HG03442 (cell line): ENCODE measurements around the gene UBAP1.
"Not testable (repeated sequence)": the region's sequence is repeated elsewhere in the genome, so short reads cannot be mapped to it uniquely, and the experiment has no call there.

ENCODE experiments used
- ATAC-seq: cut with Tn5 transposase; IDR thresholded peaks from one replicate; pipeline ENCODE4 v1.9.1; 2021; ENCODE audit warnings: mild to moderate bottlenecking, moderate library complexity; ENCODE audit not compliant: unreplicated experiment

Gene UBAP1

DNA sequence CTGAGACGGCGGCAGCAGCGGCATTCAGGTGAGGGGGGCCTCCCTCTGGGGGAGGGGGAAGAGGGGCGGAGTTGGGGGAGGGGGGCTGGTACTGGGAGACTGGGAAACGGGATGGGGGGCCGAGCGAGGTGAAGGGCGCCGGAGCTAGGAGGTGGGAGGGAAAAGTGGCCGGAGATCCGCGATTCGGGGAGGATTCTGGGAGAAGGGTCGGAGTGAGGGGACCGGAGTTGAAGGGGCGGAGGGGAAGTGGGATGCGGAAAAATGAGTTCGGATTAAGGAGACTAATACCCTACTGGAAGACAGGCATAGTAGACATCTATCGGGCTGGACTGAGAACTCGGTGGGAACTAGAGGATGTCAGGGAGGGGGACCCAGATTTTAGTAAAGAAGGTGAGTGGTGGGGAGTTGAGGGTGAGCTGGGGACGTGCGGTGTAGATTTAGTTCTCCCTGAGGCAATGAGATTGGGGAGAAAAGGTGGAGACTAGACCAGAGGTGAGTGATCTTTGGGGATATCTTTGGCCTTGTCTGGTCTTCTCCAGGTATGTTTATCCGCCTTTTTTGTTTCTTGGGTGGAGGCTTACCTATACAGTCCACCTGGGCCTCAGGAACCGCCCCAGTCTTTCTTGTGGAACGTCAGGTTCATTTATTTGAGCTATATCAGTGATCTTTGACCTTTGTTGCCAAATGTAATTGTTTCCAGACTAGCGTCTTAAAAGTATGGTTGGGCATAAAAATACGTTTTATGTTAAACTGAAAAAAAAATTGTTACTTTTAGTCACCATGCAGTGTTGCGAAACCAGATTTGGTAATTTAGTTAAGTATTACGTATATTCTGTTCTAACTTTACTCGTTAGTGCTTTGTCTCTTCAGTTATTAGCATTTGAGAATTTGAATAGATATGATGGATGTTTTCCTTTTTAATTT, 632 bp downstream of the UBAP1 start:
- ATAC-seq = no peak

DNA sequence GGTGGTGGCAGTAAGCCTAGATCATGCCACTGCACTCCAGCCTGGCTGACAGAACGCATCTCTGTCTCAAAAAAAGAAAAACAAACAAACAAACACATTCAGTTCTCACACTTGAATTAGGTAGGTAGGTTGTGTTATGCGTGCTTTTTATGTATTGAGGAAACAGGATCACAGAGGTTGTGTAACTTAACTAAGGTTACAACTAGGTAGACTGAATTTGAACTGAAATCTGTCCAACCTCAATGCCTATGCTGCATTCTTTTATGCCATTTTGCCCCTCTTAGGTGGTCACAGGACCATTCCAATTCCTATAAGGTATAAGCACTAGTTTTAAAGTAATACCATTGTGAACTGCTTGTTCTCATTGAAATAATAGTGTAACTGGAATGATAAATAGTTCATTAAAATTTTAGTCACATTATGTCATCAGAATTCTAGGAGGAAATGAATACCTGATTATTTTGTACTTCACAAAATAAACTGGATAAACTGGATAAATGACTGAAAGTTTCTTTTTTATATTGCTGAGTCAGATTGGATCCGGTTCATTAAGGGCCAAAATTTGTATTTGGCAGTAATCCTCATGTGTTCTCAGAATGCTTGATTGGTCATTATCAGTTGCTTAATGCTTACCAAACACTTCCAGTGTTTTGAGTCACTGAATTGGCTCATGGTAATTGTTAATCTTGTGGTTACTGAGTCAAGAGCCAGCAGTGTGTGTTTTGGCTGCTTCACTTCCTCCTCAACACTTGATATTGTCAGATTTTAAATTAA, 7.1 kb downstream of the UBAP1 start:
- peak; percentile 47 for ATAC-seq

DNA sequence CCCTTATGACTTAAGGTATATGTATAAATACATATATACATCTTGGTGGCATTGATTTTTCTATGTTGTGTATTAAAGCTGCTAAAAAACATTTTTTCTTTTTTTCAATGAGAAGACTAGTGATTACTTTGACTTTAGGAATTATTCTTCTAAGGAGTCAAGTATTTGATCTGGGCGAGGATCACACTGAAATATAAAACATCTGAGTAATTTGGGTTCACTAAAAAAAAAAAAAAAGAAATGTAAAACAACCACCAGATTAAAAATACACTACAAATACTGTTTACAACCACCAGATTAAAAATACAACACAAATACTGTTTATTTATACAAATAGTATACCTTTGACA, 9.0 kb downstream of the UBAP1 start:
- ATAC-seq = no peak

- ATAC-seq = no peak
These were observed 12.4 kb downstream of the UBAP1 start for GRCh38 chr9:34190996-34191892.

DNA sequence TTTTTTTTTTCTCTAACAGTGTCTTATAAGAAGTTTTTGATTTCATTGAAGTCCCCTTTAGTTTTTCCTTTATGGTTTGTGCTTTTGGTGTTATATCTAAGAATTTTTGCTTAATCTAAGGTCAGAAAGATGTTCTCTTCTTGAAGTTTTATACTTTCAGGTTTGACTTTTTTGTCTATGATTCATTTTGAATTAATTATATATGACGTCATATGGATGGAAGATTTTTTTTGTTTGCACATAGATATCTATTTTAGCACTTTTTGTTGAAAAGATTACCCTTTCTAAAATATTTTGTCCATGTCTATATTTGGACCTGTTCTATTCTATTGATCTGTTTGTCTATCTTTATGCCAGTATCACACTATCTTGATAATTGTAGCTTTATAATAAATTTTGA, 16.3 kb downstream of the UBAP1 start:
- ATAC-seq = no peak

- not testable (repeated sequence) for ATAC-seq
These were observed 18.4 kb downstream of the UBAP1 start for GRCh38 chr9:34197286-34197685.

DNA sequence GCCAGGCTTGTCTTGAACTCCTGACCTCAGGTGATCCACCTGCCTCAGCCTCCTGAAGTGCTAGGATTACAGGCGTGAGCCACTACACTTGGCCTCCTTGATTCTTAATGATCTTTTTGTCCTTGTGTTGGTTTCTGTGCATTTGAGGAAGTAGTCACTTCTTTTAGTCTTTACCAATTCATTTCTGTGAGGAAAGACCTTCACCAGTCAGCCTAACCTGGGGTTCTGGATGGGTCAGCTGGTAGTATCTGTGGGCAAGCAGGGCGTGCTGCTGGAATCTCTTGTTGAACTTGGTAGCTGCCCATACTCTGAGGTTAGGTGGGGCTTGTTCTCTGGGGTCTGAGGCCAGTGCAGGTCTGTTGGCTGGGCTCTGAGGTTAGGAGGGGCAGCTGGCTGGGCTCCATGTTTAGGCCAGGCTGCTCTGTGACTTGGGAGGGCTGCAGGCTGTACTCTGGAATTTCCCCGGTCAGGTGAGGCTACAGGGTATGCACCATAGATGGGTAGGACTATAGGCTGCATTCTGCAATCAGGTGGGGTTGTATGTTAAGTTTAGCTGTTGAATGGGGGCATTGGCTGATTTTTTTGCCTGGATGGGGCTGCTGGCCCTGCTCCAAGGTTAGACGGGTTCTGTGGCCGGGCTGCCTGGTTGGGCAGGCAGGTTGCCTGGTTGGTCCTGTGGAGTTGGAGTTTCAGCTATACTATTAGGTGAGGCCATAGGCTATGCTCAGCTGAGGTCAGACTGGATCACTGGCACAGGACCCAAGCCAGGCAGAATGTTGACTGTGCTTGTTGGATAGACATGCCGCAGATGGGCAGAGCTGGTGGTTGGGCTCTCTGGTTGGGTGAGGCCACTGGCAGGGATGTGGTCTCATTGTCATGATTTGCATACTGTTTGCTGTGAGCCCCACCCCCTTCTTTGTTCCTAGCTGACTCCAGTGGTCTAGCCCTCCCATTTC, 19.2 kb downstream of the UBAP1 start:
- ATAC-seq = no peak

- no peak for ATAC-seq
These were observed 21.2 kb downstream of the UBAP1 start for GRCh38 chr9:34200092-34200491.

GRCh38 chr9:34203275-34203991, 24.6 kb downstream of the UBAP1 start:
- ATAC-seq = no peak

DNA sequence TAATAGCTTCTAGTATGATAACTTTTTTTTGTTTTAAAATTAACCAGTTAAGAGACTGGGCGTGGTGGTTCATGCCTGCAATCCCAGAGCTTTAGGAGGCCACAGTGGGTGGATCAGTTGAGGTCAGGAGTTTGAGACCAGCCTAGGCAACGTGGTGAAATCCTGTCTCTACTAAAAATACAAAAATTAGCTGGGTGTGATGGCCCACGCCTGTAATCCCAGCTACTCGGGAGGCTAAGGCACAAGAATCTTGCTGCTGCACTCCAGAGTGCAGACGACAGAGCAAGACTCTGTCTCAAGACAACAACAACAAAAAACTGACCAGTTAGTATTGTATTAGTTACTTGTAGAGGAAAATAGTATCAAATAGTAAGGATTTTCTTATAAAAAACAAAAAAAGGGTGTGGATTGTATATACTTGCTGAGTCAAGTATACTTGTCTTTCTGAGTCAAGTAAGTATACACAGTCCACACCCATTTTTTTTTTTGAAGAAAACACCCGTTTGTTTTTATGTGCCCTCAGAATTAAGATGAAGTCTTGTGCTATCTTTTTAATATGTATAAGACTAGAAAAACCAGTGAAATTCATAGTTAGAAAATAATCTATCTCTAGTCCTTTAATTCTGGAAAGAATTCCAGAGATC, 25.3 kb downstream of the UBAP1 start:
- no peak for ATAC-seq

- ATAC-seq = no peak
These were observed 26.3 kb downstream of the UBAP1 start for GRCh38 chr9:34205102-34205501.

DNA sequence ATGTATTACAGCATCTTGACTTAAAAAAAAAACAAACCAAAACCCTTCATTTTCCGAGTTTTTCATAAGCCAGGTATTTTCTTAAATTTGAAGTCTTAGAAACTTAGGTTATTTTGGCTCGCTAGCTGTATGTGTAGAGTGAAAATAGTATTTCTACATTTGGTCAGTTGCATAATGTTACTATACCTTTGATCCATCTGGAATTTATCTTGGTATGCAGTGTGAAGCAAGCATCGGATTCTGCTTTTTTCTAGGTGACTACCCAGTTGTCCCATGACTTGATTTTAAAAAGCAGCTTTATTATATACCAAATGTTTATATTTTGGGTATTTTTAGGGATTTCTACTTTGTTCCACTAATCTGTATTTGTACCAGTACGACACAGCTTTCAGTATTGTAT, 27.7 kb downstream of the UBAP1 start:
- ATAC-seq = no peak

GRCh38 chr9:34211395-34211794, 32.6 kb downstream of the UBAP1 start:
- no peak for ATAC-seq

DNA sequence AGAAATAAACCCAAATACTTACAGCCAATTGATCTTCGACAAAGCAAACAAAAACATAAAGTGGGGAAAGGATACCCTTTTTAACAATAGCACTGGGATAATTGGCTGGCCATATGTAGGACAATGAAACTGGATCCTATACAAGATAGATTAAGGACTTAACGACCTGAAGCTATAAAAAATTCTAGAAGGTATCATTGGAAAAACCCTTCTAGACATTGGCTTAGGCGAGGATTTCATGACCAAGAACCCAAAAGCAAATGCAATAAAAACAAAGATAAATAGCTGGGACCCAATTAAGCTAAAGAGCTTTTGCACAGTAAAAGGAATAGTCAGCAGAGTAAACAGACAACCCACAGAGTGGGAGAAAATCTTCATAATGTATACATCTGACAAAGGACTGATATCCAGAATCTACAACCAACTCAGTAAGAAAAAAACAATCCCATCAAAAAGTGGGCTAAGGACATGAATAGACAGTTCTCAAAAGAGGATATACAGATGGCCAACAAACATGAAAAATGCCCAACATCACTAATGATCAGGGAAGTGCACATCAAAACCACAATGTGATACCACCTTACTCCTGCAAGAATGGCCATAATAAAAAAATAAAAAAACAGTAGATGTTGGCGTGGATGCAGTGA, 35.6 kb downstream of the UBAP1 start:
- not testable (repeated sequence) for ATAC-seq

- ATAC-seq = no peak
These were observed 37.5 kb downstream of the UBAP1 start for GRCh38 chr9:34216325-34216724.

DNA sequence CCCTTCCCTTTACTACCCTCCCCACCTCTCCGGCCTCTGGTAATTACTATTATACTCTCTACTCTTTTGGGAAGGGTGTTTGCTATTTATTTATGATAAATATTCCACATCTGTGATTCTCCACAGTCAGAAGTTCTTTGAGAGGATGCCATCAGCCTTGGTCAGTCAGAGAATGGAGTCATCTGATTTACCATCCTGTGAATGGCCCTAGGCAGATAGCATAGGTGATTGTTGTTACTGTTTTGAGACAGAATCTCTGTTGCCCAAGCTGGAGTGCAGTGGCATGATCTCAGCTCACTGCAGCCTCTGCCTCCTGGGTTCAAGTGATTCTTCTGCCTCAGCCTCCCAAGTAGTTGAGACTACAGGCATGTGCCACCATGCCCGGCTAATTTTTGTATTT, 38.2 kb downstream of the UBAP1 start:
- ATAC-seq = not testable (repeated sequence)

DNA sequence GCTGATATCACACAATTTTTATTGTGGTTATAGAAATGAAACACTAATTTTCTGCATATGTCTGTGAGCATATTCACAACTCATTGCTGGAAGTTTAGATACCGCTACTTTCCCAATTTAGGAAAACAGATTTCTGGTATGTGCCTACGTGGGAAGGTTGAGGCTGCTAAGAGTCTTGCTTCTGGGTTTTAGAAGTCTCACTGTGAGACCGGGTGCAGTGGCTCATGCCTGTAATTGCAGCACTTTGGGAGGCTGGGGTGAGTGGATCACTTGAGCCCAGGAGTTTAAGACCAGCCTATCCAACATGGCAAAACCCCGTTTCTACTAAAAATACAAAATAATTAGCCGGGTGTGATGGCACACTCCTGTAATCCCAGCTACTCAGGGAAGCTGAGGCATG, 39.6 kb downstream of the UBAP1 start:
- no peak for ATAC-seq

DNA sequence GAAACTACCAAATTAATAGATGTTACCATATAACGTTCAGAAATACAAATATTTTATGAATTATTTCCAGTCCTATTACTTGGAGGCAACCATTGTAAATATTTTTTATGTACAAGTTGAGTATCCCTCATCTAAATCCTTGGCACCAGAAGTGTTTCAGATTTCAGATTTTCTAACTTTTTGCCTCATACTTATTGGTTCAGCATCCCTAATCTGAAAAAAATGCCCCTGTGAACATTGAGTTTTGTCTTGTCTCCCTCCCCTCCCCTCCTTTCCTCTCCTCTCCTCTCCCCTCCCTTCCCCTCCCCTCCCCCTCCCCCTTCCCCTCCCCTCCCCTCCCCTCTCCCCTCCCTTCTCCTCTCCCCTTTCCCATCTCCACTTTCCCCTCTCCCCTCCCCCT, 40.6 kb downstream of the UBAP1 start:
- no peak for ATAC-seq
